Right ventricle myocardium superior (tissue), 1 donor: ENCODE results near the gene KCNF1. TPM values are rescaled to one million over a fixed set of nuclear protein-coding genes. Genes with fewer than 3 reads are reported as not detected.
A peak's percentile ranks its signal among the peaks of the same experiment; 100 is the strongest.

Experiments
- ATAC-seq: fragments of 200-7000 bp; cut with Tn5 transposase; one replicate; pipeline ENCODE4 v1.9.1; 2020; ENCODE audit warnings: mild to moderate bottlenecking; ENCODE audit not compliant: poor library complexity
- DNase-seq: peaks from one replicate; pipeline ENCODE4 v3.0.0-alpha.2; 2020
- intact Hi-C: fragments of 100-400 bp; cut with DNase I; formaldehyde crosslinking; loops from one replicate; pipeline ENCODE4 v1.11.2; 2022
- total RNA-seq: library from RNA; stranded (reverse); fragmentation: NEBNext Ultra II Directional; extraction: Animal tissue kit (Norgen Biotek cat#: 25700); gene quantifications from one replicate; pipeline ENCODE4 v1.2.1, GENCODE V29; 2021
- donor health status: DM: no; HTN: yes; CAD: no; lungs with severe emphysema.

The KCNF1 gene
- total RNA-seq, 1 donor from 2014 or later = not detected

DNA sequence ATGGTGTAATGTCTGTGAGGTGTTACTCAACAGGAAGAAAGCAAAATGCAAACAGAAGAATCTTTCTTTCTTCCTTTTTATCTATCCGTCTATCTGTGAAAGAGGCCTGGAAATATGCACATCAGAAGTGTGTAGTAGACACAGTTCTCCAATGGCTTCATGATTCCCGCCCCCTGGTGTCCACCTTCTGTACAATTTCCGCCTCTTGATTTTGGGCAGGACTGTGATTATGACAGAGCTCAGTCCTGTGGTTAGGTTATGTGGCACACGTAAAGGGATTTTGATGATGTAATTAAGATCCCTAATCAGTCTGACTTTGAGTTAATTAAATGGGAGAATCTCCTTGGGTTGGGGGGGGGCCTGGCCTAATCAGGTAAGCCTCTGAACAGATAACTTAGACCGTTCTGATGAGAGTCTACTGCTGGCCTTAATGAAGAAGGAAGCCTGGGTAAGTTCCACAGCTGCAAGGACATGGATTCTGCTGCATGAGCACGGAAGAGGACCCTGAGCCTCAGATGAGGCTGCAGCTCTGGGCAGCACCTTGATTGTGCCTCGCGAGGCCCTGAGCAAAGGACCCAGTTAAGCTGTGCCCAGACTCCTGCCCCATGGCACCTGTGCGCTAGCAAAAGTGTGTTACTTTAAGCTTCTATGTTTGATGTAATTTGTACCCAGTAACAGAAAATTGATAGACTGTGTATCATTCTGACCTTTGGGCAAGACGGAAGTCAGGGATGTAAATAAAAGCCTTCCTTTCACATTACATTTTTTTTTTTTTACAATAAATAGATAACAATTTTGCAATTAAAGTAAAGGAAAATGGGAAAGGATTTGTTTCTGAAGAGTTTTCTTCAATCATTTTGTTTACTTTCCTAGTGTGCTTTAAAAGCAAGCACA, 11.3 kb upstream of the KCNF1 start:
- ATAC-seq (no peak), DNase-seq (no peak)
- intact Hi-C loops = no loop called here

DNA sequence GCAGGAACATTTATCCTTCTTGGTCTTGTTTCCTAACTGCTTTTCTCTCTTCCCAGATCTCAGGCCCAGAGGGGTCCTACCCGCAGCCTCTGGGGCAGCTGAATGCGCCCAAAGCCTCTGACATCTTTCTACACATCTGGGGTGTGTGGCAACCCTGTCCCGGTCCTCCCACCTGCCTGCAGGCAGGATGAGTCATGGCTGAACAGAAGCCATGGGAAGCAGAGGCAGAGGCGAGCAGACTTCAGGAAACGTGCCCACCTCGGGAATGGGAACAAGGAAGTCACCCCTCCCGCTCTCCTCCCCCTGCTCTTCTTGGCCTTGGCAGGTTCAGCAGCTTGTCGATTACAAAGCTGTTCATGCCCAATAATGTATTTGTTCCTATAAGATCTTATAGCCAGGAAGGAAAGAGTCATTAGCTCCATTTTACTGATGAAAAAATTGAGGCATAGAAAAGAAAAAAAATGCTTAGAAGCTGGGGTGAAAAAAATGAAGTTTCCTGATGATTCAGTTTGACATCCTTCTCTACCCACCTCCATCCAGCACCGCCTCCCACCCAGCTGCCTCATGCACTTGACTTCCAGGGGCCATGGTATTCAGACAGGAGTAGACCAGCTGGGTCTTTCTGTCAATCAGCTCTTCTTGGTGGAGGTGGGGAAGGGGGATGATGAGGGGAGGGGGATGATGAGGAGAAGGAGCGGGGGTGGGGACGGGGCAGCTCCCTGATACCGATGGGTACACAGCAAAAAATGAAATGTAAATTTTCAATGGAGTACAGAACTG, 10.4 kb upstream of the KCNF1 start:
- intact Hi-C loops = no loop called here
- no peak for ATAC-seq
- no peak for DNase-seq

- intact Hi-C loops = no loop called here
- ATAC-seq = no peak
- DNase-seq = no peak
Observed at GRCh38 chr2:10903861-10904210, 7.9 kb upstream of the KCNF1 start.

DNA sequence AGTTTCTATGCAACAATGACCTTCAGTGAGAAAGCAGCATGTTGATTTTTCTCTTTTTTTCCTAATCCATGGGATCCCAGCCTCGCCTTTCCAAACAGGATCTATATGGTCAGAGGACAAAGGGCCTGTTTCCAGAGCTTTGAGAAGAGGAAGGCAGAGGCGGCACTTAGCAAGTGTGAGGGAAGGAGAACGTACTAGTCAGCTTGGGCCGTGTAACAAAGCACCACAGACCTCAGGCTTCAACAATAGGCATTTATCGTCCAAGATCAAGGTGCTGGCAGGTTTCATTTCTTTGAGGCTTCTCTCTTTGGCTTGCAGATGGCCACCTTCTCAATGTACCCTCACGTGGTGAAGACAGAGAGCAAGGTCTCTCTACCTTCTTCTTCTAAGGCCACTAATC, 7.3 kb upstream of the KCNF1 start:
- ATAC-seq = no peak
- DNase-seq = no peak
- intact Hi-C loops = no loop called here

GRCh38 chr2:10905006-10905861, 6.5 kb upstream of the KCNF1 start:
- intact Hi-C loops = no loop called here
- peak; percentile 18 for ATAC-seq
- no peak for DNase-seq

- intact Hi-C loops = no loop called here
- DNase-seq = no peak
- peak; percentile 12 for ATAC-seq
Observed at GRCh38 chr2:10905862-10906143, 5.9 kb upstream of the KCNF1 start.

- DNase-seq (no peak), ATAC-seq (no peak)
- intact Hi-C loops = no loop called here
Observed at GRCh38 chr2:10906926-10907625, 4.7 kb upstream of the KCNF1 start.

GRCh38 chr2:10908195-10908594, 3.5 kb upstream of the KCNF1 start:
- intact Hi-C loops = no loop called here
- DNase-seq = no peak
- no peak for ATAC-seq

DNA sequence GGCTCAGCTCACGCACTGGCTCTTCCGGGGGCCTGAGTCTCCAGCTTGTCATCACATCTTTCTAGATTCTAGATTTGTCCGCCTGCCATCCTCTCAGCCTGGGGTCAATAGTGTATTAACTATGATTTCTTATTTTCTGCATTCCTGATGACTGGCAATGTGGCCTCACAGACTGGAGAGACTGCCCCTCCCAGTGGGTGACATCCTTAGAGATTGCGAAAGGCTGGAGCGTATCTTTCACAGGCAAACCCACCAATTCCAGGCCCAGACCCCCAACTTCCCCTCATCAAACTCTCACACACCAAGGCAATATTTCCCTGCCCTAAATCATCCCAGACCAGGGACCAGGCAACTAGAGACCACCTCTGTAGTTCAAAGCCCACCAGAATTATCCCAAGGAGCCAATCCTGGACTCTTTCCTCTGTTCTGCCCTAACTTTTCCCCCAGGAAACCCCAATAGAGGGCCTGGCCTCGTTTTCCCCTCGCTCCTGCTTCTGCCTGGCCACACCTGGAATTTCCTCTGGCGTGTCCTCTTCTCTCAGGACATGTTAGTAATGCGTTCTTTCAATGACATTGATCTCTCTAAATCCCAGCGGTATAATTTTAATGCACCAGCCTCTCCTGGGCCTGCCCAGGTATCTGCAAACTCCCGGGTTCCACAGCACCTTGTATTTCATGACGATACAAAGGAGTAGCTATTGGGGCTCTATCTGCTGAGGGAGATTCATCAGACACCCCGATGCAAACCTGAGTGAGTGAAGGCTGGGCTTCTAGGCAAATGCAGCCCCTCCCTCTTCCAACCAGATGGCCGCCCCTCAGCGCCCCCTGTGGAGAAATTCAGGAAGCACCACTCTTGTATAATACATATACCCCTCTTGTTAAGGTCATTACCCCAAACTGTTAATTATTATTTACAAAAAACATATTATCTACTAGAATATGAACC, 2.4 kb upstream of the KCNF1 start:
- no peak for DNase-seq
- intact Hi-C loops = no loop called here
- ATAC-seq = no peak

- intact Hi-C loops = no loop called here
- DNase-seq = no peak
- no peak for ATAC-seq
Observed at GRCh38 chr2:10909996-10910341, 1.8 kb upstream of the KCNF1 start.

- ATAC-seq (no peak), DNase-seq (no peak)
- intact Hi-C loops = no loop called here
Observed at GRCh38 chr2:10910625-10911024, 1.1 kb upstream of the KCNF1 start.

DNA sequence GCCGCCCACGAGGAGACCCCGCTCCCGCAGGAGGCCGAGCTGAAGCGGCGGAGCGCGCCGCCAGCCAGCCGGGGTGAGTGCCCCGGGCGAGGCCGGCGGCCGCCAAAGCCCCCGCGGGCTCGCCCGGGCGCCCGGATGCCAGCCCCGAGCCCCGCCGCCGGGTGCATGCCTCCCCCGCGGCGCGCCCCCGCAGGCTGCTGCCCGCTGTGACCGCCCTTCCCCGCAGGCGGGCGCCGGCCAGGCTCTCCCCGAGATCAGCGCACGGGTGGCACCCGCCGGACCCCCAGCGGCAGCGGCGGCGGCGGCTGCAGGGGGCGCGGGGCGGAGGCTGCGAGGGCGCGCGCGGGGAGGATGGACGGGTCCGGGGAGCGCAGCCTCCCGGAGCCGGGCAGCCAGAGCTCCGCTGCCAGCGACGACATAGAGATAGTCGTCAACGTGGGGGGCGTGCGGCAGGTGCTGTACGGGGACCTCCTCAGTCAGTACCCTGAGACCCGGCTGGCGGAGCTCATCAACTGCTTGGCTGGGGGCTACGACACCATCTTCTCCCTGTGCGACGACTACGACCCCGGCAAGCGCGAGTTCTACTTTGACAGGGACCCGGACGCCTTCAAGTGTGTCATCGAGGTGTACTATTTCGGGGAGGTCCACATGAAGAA, 470 bp downstream of the KCNF1 start:
- intact Hi-C loops = no loop called here
- DNase-seq (no peak), ATAC-seq (no peak)

DNA sequence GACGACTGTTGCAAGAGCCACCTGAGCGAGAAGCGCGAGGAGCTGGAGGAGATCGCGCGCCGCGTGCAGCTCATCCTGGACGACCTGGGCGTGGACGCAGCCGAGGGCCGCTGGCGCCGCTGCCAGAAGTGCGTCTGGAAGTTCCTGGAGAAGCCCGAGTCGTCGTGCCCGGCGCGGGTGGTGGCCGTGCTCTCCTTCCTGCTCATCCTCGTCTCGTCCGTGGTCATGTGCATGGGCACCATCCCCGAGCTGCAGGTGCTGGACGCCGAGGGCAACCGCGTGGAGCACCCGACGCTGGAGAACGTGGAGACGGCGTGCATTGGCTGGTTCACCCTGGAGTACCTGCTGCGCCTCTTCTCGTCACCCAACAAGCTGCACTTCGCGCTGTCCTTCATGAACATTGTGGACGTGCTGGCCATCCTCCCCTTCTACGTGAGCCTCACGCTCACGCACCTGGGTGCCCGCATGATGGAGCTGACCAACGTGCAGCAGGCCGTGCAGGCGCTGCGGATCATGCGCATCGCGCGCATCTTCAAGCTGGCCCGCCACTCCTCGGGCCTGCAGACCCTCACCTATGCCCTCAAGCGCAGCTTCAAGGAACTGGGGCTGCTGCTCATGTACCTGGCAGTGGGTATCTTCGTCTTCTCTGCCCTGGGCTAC, 1.2 kb downstream of the KCNF1 start:
- ATAC-seq (no peak), DNase-seq (no peak)
- intact Hi-C loops = no loop called here

DNA sequence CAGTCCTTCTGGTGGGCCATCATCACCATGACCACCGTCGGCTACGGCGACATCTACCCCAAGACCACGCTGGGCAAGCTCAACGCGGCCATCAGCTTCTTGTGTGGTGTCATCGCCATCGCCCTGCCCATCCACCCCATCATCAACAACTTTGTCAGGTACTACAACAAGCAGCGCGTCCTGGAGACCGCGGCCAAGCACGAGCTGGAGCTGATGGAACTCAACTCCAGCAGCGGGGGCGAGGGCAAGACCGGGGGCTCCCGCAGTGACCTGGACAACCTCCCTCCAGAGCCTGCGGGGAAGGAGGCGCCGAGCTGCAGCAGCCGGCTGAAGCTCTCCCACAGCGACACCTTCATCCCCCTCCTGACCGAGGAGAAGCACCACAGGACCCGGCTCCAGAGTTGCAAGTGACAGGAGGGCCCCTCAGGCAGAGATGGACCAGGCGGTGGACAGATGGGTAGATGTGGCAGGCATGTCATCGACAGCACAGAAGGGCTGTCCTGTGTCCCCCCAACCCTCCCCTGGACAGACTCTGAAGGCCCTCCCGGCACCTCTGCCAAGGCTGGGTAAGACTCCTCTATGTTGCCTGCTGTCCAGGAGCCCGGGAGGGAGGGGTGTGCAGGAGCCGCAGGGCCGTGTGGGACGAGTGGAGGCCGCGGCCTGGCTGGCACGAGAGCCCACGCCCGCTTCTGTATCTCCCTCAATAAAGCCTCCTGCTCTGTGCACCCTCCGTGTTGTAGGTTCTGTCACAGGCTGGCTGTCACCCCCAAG, 2.0 kb downstream of the KCNF1 start:
- intact Hi-C loops = no loop called here
- ATAC-seq = no peak
- no peak for DNase-seq

DNA sequence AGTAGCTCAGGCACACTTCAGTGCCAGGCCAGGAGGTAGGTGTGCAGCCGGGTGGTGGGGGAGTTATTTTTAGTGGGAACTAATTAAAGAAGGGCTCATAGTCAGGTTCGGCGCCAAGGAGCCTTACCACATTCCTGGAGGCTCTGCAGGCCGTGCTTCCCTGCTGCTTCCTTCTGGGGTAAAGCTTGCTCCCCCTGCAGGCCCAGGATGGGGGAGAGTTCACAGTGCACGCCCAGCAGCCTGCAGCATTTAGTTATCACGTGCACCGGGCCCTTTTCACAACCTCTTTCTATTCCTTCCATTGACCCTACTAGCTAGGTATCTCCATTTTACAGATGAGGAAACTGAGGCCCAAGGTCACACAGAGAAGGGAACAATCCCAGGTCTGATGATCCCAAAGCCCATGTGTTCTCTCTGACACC, 2.5 kb downstream of the KCNF1 start:
- ATAC-seq (peak; percentile 33), DNase-seq (no peak)
- intact Hi-C loops = no loop called here

DNA sequence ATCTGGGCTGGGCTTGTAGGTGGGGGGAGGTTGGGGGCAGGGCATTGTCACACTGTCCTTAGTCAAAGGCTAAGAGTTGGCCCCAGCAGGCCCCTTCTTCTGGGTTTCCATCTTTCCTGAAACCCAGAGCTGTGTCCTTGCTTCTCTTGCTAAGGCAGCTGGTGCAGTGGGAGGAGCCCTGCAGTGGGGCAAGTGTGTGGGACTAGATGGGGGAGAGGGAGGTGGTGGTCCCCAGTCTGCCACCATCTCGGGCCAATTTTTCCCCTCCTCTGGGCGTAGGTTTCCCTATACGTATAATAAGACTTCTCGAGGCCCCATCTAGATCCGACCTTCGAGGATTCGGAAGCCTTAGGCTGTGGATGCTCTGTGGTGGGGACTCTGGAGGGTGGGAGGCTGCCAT, 3.5 kb downstream of the KCNF1 start:
- DNase-seq (no peak), ATAC-seq (no peak)
- intact Hi-C loops = no loop called here
